AG09319 (cell line): Measurements from ENCODE around the gene ACTN4.

Source experiments
- DNase-seq: peaks from one replicate; pipeline ENCODE4 v3.0.0-alpha.2; 2010; ENCODE audit warnings: low read depth; ENCODE audit errors: extremely low read depth
- TF ChIP-seq, protein P1 (sequence below): IDR thresholded peaks from 2 replicates; pipeline ENCODE4 v1.5.1; 2011; ENCODE audit warnings: low read depth, mild to moderate bottlenecking, inconsistent platforms, low read length, moderate library complexity

Gene ACTN4

DNA sequence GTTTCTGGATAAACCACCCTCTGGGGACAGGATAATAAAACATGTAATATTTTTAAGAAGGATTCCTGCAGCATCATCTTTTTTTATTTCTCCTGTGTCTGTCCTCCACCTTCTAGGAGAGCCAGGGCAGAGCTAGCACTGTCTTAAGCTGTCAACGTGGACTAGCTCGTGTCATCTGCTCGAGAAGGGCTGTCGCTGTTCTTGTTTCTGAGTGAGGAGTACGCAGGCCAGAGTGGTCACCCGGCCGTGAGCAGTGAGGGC is 83.0 kb downstream of the ACTN4 start:
- no peak for DNase-seq
- TF ChIP-seq, protein P1, sequence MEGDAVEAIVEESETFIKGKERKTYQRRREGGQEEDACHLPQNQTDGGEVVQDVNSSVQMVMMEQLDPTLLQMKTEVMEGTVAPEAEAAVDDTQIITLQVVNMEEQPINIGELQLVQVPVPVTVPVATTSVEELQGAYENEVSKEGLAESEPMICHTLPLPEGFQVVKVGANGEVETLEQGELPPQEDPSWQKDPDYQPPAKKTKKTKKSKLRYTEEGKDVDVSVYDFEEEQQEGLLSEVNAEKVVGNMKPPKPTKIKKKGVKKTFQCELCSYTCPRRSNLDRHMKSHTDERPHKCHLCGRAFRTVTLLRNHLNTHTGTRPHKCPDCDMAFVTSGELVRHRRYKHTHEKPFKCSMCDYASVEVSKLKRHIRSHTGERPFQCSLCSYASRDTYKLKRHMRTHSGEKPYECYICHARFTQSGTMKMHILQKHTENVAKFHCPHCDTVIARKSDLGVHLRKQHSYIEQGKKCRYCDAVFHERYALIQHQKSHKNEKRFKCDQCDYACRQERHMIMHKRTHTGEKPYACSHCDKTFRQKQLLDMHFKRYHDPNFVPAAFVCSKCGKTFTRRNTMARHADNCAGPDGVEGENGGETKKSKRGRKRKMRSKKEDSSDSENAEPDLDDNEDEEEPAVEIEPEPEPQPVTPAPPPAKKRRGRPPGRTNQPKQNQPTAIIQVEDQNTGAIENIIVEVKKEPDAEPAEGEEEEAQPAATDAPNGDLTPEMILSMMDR = no peak

DNA sequence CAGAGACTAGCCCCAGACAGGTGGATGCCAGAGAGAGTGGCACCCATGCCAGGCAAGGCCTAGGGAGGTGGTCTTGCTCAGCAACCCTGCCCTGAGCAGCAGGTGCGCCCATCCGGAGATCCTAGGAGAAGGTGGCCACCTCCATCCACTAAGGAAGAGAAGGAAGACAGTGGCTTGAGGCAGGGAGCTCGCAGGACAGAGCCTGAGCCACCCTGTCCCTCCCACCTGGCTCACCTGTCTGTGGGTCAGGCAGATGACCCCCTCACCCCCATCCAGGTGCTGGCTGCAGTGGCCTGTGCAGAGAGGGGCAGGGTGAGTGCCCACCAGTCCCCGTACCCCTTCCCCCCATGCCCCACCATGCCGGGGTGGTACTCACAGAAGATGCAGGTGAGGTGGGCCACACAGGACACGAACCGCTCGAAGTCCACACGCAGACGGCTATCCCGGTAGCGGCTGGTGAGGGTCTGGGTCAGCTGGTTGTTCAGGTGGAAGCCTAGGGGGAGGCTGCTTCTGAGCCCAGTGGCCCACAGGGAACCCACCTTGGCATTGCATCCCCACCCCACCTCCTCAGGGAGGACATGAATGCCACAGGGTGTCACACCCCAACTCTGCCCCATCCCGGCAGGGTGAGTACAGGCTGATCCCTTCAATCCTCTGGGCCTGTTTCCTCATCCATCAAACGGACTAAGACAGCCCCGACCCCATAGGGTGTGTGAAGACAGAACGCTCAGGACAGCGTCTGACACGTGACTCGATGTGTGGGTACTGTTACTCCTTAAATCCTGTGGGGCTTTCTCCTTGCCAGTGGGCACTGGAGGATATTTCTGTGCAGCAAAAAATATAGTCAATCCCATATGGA is 83.5 kb downstream of the ACTN4 start:
- no peak for DNase-seq
- TF ChIP-seq, protein P1 = no peak

DNA sequence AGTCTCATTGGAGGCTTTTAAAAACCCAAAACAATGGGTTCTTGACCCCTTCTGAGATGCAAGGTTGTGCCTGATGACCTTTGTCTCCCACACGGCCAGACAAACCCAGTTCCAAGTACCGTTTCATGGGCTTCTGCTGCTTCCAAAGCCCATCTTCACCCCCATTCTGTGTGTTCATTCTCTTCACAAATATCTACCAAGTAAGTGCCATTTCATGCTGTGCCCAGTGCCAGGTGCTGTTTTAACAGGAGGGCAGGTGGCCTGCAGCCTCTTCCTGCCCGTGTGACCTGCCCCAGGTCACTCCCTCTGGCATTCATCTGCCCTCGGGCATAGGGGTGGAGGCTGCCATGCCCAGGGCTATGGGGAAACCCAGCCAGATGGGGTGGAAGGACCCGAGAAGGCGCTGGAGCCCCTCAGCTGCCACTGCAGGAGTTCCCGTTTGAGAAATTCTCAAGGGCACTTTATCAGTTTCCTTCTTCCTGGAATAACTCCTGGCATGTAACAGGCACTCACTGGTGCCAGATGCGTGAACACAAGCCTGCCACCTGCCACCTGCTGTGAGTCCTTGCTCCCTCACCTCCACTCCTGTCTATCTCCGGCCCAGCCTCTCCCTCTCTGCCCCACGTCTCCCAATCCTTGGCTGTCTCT is 84.3 kb downstream of the ACTN4 start:
- TF ChIP-seq, protein P1 = no peak
- no peak for DNase-seq

DNA sequence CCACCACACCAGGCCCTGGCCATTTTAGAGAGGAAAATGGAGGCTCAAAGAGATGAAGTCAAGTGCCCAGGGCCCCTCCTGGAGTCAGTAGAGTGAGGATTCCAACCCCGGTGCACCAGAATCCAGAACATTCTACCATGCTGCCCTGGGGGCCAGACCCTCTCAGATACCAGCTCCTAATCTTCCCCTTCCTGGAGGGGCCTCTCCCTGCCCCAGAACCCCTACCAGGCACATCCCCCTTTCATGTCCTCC is 85.7 kb downstream of the ACTN4 start:
- TF ChIP-seq, protein P1 = no peak
- DNase-seq = no peak

DNA sequence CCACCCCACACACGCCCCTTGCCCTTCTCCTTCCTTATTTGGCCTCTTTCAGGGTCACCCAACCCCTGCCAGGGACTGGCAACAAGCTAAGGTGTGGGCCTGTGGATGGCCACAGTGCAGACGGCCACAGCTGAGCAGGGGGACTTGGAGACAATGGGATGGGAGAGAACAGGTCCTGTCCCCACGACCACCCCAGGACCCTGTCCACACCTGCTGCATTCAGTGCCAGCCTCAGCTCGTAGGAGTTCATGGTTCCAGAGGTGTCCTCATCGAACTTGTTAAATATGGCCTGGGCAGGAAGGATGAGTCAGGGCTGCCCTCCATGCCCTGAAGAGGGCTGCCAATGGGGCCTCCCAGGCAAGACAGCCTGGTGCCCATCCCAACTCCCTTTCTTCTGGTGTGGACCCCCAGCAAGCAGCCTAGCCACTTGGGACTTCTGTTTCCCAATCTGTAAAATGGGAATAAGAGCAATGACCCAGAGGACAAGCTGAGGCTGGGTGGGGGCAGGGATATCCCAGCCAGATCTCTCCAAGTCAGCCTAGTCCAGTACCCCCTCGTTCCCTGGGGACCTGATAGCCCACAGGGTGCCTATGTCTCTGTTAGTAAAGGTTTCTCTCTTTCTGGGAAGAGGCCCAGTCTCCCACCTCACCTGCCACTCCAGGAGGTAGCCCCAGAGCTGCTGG is 86.2 kb downstream of the ACTN4 start:
- DNase-seq = no peak
- TF ChIP-seq, protein P1 = no peak

DNA sequence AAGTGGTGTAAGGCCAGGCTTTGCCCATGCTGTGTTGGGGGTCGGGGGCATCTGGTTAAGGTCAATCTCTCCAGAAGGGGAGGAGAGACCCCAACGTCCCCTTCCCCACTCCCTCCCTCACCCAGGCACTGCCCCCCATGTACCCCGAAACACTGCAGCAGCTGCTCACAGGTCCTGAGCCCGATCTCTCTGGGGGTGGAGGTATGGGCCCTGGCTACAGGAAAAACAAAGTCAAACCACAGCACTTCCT is 86.7 kb downstream of the ACTN4 start:
- DNase-seq = no peak
- TF ChIP-seq, protein P1 = no peak

DNA sequence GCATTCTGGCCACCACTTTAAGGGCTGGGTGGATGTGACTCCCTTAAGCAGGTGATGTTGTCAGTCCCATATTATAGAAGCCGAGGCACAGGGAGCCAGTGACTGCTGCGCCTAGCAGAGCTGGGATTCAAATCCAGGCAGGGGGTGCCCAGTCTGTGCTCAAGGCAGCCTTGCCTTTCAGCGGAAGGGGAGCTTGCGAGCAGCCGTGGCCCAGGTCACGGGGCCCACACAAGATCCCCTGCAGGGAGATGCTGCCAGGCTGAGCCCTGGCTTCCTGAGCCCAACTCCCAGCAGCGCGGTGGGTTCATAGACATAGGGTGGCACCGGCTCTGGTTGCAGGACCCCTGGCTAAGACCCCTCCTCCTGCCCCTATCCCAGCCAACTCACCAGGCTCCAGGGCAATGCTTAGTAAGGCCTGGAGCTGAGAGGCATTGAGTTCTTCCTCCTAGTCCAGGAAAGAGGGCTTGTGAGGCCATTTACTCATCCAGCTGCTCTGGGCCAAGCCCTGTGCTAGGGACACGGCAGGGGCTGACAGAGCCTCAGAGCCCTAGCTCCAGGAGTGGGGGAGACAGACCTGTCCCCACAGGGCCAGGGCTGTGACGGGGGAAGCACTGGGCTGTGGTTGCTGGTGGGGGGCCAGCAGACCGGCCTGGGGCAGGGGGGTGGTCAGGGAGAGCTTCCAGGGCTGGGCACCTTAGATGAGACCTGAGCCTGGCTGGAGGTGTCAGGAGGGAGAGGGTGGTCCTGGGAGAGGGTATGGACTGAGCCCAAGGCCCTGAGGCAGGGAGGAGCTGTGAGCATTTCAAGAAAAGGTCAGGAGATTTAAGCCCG is 87.2 kb downstream of the ACTN4 start:
- TF ChIP-seq, protein P1 = no peak
- no peak for DNase-seq
